K562 (cell line): ENCODE results near the gene MCC. TPM values are rescaled to one million over a fixed set of nuclear protein-coding genes. Genes with fewer than 3 reads are reported as not detected.

Source experiments
- ATAC-seq: fragments of 200-7000 bp; cut with Tn5 transposase; 3 replicates; pipeline ENCODE4 v1.9.1; 2020; ENCODE audit warnings: moderate library complexity
- BruUV-seq: library from RNA; stranded (reverse); fragments of 400-500 nt; replicated peaks from 2 replicates; lab custom pipeline; 2021; lab: Mats Ljungman, UMichigan
- CTCF ChIA-PET: fragments of 300-600 bp; formaldehyde crosslinking; extraction: SDS; loops from one replicate; lab custom pipeline; 2021; ENCODE audit warnings: low intra/inter-chr PET ratio; lab: Yijun Ruan, JAX
- POLR2A ChIA-PET: fragments of 300-600, 350-650 bp; sonication (Branson Sonifier 250); formaldehyde crosslinking; extraction: SDS; loops from one replicate; lab custom pipeline; 2021; ENCODE audit warnings: antibody characterized with exemption, inconsistent platforms; lab: Yijun Ruan, JAX
- DNase-seq, 4 experiments: peaks; one replicate each; pipeline versions ENCODE4 v3.0.0 to v3.0.0-alpha.2; 2011 to 2018; ENCODE audit warnings: low spot score in 3 of 4, mixed read lengths in 3 of 4; ENCODE audit errors: extremely low read depth in 1 of 4
- FAIRE-seq: peaks from 2 replicates; lab custom pipeline; 2011; peaks lifted over from hg19 to GRCh38; lab: Jason Lieb, UNC
- H2AFZ ChIP-seq: 2 replicates; pipeline ENCODE4 v1.6.0; 2011; ENCODE audit warnings: low read depth, low read length, control low read depth, inconsistent platforms
- H3K27ac ChIP-seq: fragments of 200-600 bp; 3 replicates; pipeline ENCODE4 v1.8.0; 2011; ENCODE audit warnings: low read depth, mild to moderate bottlenecking, control low read depth, inconsistent platforms, low read length, moderate library complexity, mixed read lengths; ENCODE audit errors: extremely low read depth
- H3K27me3 ChIP-seq, 2 experiments: fragments of 300-600 bp in 1 of 2; 2 replicates in 1 of 2; 3 replicates in 1 of 2; pipeline versions ENCODE4 v1.6.0 to v1.8.0; 2011; ENCODE audit warnings: inconsistent platforms in 2 of 2, low read length in 2 of 2, mild to moderate bottlenecking in 1 of 2, mixed read lengths in 1 of 2, moderate library complexity in 1 of 2; ENCODE audit not compliant: control insufficient read depth in 2 of 2, insufficient read depth in 2 of 2
- H3K36me3 ChIP-seq: fragments of 300-600 bp; 3 replicates; pipeline ENCODE4 v1.8.0; 2011; ENCODE audit warnings: mild to moderate bottlenecking, low read length, inconsistent platforms; ENCODE audit not compliant: control insufficient read depth, insufficient read depth
- H3K4me1 ChIP-seq, 2 experiments: fragments of 200-600 bp in 1 of 2; replicated peaks in 1 of 2; 2 replicates in 1 of 2; 3 replicates in 1 of 2; pipeline versions ENCODE4 v1.5.1 to v1.8.0; 2011; ENCODE audit warnings: inconsistent platforms in 2 of 2, low read length in 2 of 2, mild to moderate bottlenecking in 1 of 2, mixed read lengths in 1 of 2, moderate library complexity in 1 of 2; ENCODE audit not compliant: control insufficient read depth in 2 of 2, insufficient read depth in 2 of 2
- H3K4me2 ChIP-seq: 2 replicates; pipeline ENCODE4 v1.6.1; 2011; ENCODE audit warnings: low read length, control low read depth, inconsistent platforms, mixed read lengths; ENCODE audit not compliant: insufficient read depth
- H3K4me3 ChIP-seq: fragments of 200-600 bp; sonication (generic), shearing (Covaris generic); 2 replicates; pipeline ENCODE4 v1.5.1; 2016; ENCODE audit warnings: control low read depth, inconsistent platforms
- H3K79me2 ChIP-seq: fragments of 200-600 bp; 3 replicates; pipeline ENCODE4 v1.8.0; 2011; ENCODE audit warnings: low read length, inconsistent platforms; ENCODE audit not compliant: control insufficient read depth, insufficient read depth
- H3K9ac ChIP-seq, 2 experiments: 2 replicates each; pipeline versions ENCODE4 v1.6.0 to v1.6.1; 2011; ENCODE audit warnings: low read depth in 2 of 2, low read length in 2 of 2, control low read depth in 1 of 2, inconsistent platforms in 1 of 2, mild to moderate bottlenecking in 1 of 2, mixed read lengths in 1 of 2; ENCODE audit not compliant: insufficient read depth in 1 of 2
- H3K9me1 ChIP-seq: one replicate; pipeline ENCODE4 v1.6.0; 2011; ENCODE audit warnings: inconsistent platforms, mild to moderate bottlenecking, low read length, moderate library complexity; ENCODE audit not compliant: control insufficient read depth, insufficient read depth
- H3K9me3 ChIP-seq: replicated peaks from 2 replicates; pipeline ENCODE4 v1.5.1; 2011; ENCODE audit warnings: low read depth, low read length, inconsistent platforms; ENCODE audit not compliant: control insufficient read depth, insufficient read depth
- H4K20me1 ChIP-seq: replicated peaks from 2 replicates; pipeline ENCODE4 v1.6.1; 2011; ENCODE audit warnings: low read length, inconsistent platforms, mixed read lengths; ENCODE audit not compliant: control insufficient read depth, insufficient read depth
- KLF13 ChIP-seq: fragments of 450-650 bp; IDR thresholded peaks from 2 replicates; pipeline ENCODE4 v1.6.1; 2016; ENCODE audit warnings: missing genetic modification characterization, low read depth, mild to moderate bottlenecking, missing compliant biosample characterization, moderate library complexity, borderline replicate concordance
- MYBL2 ChIP-seq, 2 experiments: fragments of 450-650 bp in 1 of 2; sonication (generic) in 1 of 2; formaldehyde crosslinking in 1 of 2; IDR thresholded peaks; 2 replicates each; pipeline versions ENCODE4 v1.6.1 to v1.8.1; 2017 to 2022; ENCODE audit warnings: borderline replicate concordance in 1 of 2, inconsistent platforms in 1 of 2, low read depth in 1 of 2, mild to moderate bottlenecking in 1 of 2, missing genetic modification reagents in 1 of 2, moderate library complexity in 1 of 2
- PATZ1 ChIP-seq: fragments of 250-450 bp; sonication (Bioruptor Pico); IDR thresholded peaks from 2 replicates; pipeline ENCODE4 v1.5.0; 2020; ENCODE audit warnings: mild to moderate bottlenecking, borderline replicate concordance
- WGBS: fragments of 100-300 bp; shearing (Covaris generic); methylation state at CpG from one replicate; pipeline ENCODE4 v1.1.6; 2016; ENCODE audit warnings: low coverage, mixed read lengths; ENCODE audit not compliant: insufficient coverage; ENCODE audit errors: missing lambda C conversion rate; 5-methylcytosine and 5-hydroxymethylcytosine counted together
- in situ Hi-C: fragments of 300-500 bp; cut with MboI; formaldehyde crosslinking; loops from 4 replicates; pipeline ENCODE4 v1.15.0; 2018; ENCODE audit warnings: inconsistent platforms, mixed read lengths
- intact Hi-C: fragments of 100-400 bp; cut with micrococcal nuclease; formaldehyde crosslinking; loops from 2 replicates; pipeline ENCODE4 v1.14.2; 2022
- polyA plus RNA-seq, 8 experiments: library from polyadenylated mRNA; depleted of rRNA in 4 of 8; stranded (reverse) in 5 of 8; unstranded in 3 of 8; fragments of >200 nt; fragmentation: Nextera tagmentation in 2 of 8; fragmentation: Illumina TruSeq in 1 of 8; extraction: Ambion mirVana in 2 of 8; extraction: Trizol in 1 of 8; gene quantifications; 2 replicates each; pipeline versions ENCODE4 v1.2.1 to v1.2.3, GENCODE V29; 2011 to 2014; ENCODE audit warnings: inconsistent platforms in 1 of 8, missing spikeins in 1 of 8
- total RNA-seq, 7 experiments: library from RNA; depleted of rRNA in 6 of 7; stranded (reverse); fragments of >200 nt in 6 of 7; fragmentation: Illumina TruSeq in 2 of 7; extraction: Trizol in 2 of 7; gene quantifications; 2 replicates each; pipeline versions ENCODE4 v1.2.1 to v1.2.3, GENCODE V29; 2011 to 2021; ENCODE audit warnings: low replicate concordance in 1 of 7

The MCC gene
- total and polyA plus RNA-seq, 9 of the 15 experiments (the other 6 are each of a cell fraction or from before 2014, with no cell fraction given): 0.04 to 0.24 (median 0.06) TPM; not detected in 1

DNA sequence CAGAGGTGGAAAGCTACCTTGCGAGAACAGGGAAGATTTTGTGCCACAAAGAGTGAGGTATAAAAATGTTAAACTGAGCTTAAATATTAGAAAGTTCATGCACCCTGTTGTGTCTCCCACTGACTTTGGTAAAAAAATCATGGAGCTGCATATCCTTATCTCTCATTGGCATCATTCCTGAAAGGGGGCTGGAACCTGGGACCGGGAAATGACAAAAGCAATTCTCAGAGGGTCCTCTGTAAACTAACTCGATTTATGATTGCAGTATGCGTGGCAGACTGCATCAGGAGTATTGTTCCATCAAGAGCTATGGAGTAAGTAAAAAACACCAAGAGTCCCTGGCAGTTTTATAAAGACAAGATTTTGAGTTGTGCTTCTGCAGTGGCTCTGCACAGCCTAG lies 362.9 kb downstream of the MCC start:
- H3K36me3 ChIP-seq: no peaks in the 10 kb centered on the region
- no peaks in the 10 kb centered on the region for H3K9me3 ChIP-seq
- CTCF ChIA-PET: no interaction called here
- intact Hi-C loops (no loop called here), in situ Hi-C loops (no loop called here)
- H3K9me1 ChIP-seq: no peaks in the 10 kb centered on the region
- H3K27ac ChIP-seq: no peak overlapping the region
- DNase-seq (no peak), ATAC-seq (no peak), FAIRE-seq (no peak)
- peaks cover 0 to under 1% of the 10 kb centered on the region in 2 experiments; a peak in 4 of 5 replicates for H3K27me3 ChIP-seq
- TF ChIP-seq KLF13 (tag): no peak
- no peak for TF ChIP-seq PATZ1 (CRISPR knock-in tag)
- no peak for TF ChIP-seq MYBL2 (IDR thresholded peaks at IDR 0.05; ENCODE audit: low read depth)
- TF ChIP-seq MYBL2 (CRISPR knock-in tag; IDR thresholded peaks at IDR 0.05; ENCODE audit: borderline replicate concordance): no peak
- H3K9ac ChIP-seq: no peak overlapping the region
- no peaks in the 10 kb centered on the region for H3K4me1 ChIP-seq
- no peaks in the 10 kb centered on the region for H4K20me1 ChIP-seq
- no peak overlapping the region for H3K4me2 ChIP-seq
- POLR2A ChIA-PET: interaction anchor here (0.8 kb wide), 1 partner anchor 18 kb away, joined by 3 read pairs; no protein-coding TSS in a partner anchor
- H3K4me3 ChIP-seq: no peak overlapping the region
- no peak overlapping the region for H2AFZ ChIP-seq
- no TSS peak for BruUV-seq
- H3K79me2 ChIP-seq: no peaks in the 10 kb centered on the region
- WGBS: 0% methylated on average over 4 of the region's 4 CpGs
